ENCODE measurements around the gene TTC3. TPM values are rescaled to one million over a fixed set of nuclear protein-coding genes. Genes with fewer than 3 reads are reported as not detected.

The TTC3 gene
- polyA plus RNA-seq, 1 donor from 2014 or later, result 332 TPM

DNA sequence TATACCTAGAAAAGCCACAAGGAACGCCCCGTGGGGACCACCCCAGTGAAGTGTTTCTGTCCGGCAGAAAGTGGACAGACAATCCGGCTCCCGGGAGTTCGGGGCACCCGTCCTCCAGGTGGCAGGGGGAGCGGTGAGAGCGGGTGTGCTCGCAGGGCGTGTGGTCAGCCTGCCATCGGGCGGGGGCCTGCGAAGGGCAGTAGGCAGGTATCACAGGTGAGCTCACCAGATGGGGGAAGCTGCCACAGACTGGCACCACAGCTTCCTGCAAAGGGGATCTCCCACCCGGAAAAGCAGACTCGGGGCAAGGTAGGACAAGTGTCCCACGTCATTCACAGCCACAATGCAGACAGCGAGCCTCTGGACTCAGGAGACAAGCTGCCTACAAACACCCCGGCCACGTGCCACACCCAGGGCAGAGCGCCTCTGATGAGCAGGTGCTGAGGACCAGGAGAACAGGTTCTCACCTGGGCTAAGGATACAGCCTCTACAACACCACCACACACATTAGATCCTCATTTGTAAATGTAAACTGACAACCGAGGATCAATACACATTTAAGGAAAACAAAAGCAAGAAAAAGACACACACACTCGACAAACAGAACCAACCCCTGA, 157.7 kb downstream of the TTC3 start:
- H2AFZ ChIP-seq (ENCODE audit: low read depth, low read length), result no peak overlapping the region
- no peaks in the 10 kb centered on the region for H3K36me3 ChIP-seq (ENCODE audit: insufficient read depth, low read length)
- no peaks in the 10 kb centered on the region for H4K20me1 ChIP-seq (ENCODE audit: insufficient read depth)
- TF ChIP-seq, protein P1, sequence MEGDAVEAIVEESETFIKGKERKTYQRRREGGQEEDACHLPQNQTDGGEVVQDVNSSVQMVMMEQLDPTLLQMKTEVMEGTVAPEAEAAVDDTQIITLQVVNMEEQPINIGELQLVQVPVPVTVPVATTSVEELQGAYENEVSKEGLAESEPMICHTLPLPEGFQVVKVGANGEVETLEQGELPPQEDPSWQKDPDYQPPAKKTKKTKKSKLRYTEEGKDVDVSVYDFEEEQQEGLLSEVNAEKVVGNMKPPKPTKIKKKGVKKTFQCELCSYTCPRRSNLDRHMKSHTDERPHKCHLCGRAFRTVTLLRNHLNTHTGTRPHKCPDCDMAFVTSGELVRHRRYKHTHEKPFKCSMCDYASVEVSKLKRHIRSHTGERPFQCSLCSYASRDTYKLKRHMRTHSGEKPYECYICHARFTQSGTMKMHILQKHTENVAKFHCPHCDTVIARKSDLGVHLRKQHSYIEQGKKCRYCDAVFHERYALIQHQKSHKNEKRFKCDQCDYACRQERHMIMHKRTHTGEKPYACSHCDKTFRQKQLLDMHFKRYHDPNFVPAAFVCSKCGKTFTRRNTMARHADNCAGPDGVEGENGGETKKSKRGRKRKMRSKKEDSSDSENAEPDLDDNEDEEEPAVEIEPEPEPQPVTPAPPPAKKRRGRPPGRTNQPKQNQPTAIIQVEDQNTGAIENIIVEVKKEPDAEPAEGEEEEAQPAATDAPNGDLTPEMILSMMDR (IDR thresholded peaks at IDR 0.05; ENCODE audit: poor library complexity, severe bottlenecking), result no peak
- TF ChIP-seq SMC3 (conservative IDR thresholded peaks at IDR 0.05; ENCODE audit: poor library complexity), result no peak
- TF ChIP-seq EP300 (conservative IDR thresholded peaks at IDR 0.05; ENCODE audit: poor library complexity, severe bottlenecking), result no peak
- TF ChIP-seq, protein P2, sequence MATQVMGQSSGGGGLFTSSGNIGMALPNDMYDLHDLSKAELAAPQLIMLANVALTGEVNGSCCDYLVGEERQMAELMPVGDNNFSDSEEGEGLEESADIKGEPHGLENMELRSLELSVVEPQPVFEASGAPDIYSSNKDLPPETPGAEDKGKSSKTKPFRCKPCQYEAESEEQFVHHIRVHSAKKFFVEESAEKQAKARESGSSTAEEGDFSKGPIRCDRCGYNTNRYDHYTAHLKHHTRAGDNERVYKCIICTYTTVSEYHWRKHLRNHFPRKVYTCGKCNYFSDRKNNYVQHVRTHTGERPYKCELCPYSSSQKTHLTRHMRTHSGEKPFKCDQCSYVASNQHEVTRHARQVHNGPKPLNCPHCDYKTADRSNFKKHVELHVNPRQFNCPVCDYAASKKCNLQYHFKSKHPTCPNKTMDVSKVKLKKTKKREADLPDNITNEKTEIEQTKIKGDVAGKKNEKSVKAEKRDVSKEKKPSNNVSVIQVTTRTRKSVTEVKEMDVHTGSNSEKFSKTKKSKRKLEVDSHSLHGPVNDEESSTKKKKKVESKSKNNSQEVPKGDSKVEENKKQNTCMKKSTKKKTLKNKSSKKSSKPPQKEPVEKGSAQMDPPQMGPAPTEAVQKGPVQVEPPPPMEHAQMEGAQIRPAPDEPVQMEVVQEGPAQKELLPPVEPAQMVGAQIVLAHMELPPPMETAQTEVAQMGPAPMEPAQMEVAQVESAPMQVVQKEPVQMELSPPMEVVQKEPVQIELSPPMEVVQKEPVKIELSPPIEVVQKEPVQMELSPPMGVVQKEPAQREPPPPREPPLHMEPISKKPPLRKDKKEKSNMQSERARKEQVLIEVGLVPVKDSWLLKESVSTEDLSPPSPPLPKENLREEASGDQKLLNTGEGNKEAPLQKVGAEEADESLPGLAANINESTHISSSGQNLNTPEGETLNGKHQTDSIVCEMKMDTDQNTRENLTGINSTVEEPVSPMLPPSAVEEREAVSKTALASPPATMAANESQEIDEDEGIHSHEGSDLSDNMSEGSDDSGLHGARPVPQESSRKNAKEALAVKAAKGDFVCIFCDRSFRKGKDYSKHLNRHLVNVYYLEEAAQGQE (IDR thresholded peaks at IDR 0.05; ENCODE audit: borderline replicate concordance), result no peak
- H3K27me3 ChIP-seq (ENCODE audit: insufficient read depth, low read depth, low read length), result no peaks in the 10 kb centered on the region
- H3K9me3 ChIP-seq (ENCODE audit: low read length), result no peaks in the 10 kb centered on the region
- no peak overlapping the region for H3K4me2 ChIP-seq (ENCODE audit: low read length)
- H3F3A ChIP-seq (ENCODE audit: insufficient read depth, low read length, poor library complexity, severe bottlenecking), result no peaks in the 10 kb centered on the region
- no peak overlapping the region for H3K27ac ChIP-seq (ENCODE audit: low read length)
- H3K4me3 ChIP-seq (ENCODE audit: low read length), result no peak overlapping the region
- H3K9me2 ChIP-seq (ENCODE audit: insufficient read depth, low read length), result no peaks in the 10 kb centered on the region
- no peak overlapping the region for H3K9ac ChIP-seq (ENCODE audit: low read length)
- H3K79me2 ChIP-seq (replicated peaks; ENCODE audit: insufficient read depth, low read length), result no peaks in the 10 kb centered on the region

DNA sequence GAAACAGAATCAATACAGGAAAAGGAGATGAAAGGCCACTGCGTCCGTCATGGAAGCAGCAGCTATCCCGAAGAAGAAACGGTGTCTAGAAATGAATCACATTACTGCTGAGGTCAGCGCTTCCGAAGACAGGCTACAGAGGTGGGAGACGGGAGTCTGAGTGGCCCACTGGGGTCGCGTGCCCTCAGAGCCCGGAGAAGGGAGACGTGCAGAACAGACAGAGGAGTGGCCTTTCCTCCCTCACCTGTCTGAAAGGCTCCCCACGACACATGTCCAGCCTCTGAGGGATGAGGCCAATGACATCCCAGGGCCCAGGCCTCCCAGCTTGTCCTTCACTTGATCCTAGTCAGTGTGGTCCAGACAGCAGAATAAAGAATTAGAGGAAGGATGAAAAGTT, 158.2 kb downstream of the TTC3 start:
- Histone ChIP-seq H3K27me3 (ENCODE audit: insufficient read depth, low read depth, low read length) (no peaks in the 10 kb centered on the region), H3K36me3 (ENCODE audit: insufficient read depth, low read length) (no peaks in the 10 kb centered on the region), H3F3A (ENCODE audit: insufficient read depth, low read length, poor library complexity, severe bottlenecking) (no peaks in the 10 kb centered on the region), H3K27ac (ENCODE audit: low read length) (no peak overlapping the region), H3K4me3 (ENCODE audit: low read length) (no peak overlapping the region), H3K79me2 (replicated peaks; ENCODE audit: insufficient read depth, low read length) (no peaks in the 10 kb centered on the region), H3K4me2 (ENCODE audit: low read length) (no peak overlapping the region), H3K9me3 (ENCODE audit: low read length) (no peaks in the 10 kb centered on the region), H4K20me1 (ENCODE audit: insufficient read depth) (no peaks in the 10 kb centered on the region), H3K9me2 (ENCODE audit: insufficient read depth, low read length) (no peaks in the 10 kb centered on the region), H3K9ac (ENCODE audit: low read length) (no peak overlapping the region), H2AFZ (ENCODE audit: low read depth, low read length) (no peak overlapping the region)
- TF ChIP-seq POLR2AphosphoS5 (IDR thresholded peaks at IDR 0.05), result no peak
- no peak for TF ChIP-seq EP300 (conservative IDR thresholded peaks at IDR 0.05; ENCODE audit: poor library complexity, severe bottlenecking)
- TF ChIP-seq TAF1 (IDR thresholded peaks at IDR 0.05; ENCODE audit: low read depth), result no peak
- TF ChIP-seq MXI1 (conservative IDR thresholded peaks at IDR 0.05; ENCODE audit: poor library complexity, severe bottlenecking), result no peak
- TF ChIP-seq RAD21 (conservative IDR thresholded peaks at IDR 0.05), result no peak
- TF ChIP-seq, protein P1 (IDR thresholded peaks at IDR 0.05; ENCODE audit: poor library complexity, severe bottlenecking), result no peak
- TF ChIP-seq EZH2 (IDR thresholded peaks at IDR 0.05; ENCODE audit: borderline replicate concordance, insufficient read depth, low read length, poor library complexity, severe bottlenecking), result no peak
- no peak for TF ChIP-seq SMC3 (conservative IDR thresholded peaks at IDR 0.05; ENCODE audit: poor library complexity)
- TF ChIP-seq, protein P2 (IDR thresholded peaks at IDR 0.05; ENCODE audit: borderline replicate concordance), result no peak

All from neural cell (in vitro differentiated cells).